Kidney (tissue), 22 donors: ENCODE measurements around the gene WDR83. TPM values are rescaled to one million over a fixed set of nuclear protein-coding genes. Genes with fewer than 3 reads are reported as not detected.
"Not testable (repeated sequence)": the region's sequence is repeated elsewhere in the genome, so short reads cannot be mapped to it uniquely, and the experiment has no call there.

ENCODE experiments used
- DNase-seq, 5 donors: peaks; one replicate each; pipeline ENCODE4 v3.0.0-alpha.2; 2013 to 2020
- FAIRE-seq: peaks from 2 replicates; lab custom pipeline; 2012; peaks lifted over from hg19 to GRCh38; lab: Jason Lieb, UNC
- H3K27ac ChIP-seq, 2 donors: one replicate each; pipeline ENCODE4 v1.7.0; 2013; ENCODE audit warnings: low read depth in 2 of 2, low read length in 2 of 2, inconsistent platforms in 1 of 2
- H3K27me3 ChIP-seq: one replicate; pipeline ENCODE4 v1.7.1; 2013; ENCODE audit warnings: low read length, inconsistent platforms; ENCODE audit not compliant: control insufficient read depth, insufficient read depth
- H3K36me3 ChIP-seq, 3 donors: one replicate each; pipeline versions ENCODE4 v1.7.0 to v1.7.1; 2013; ENCODE audit warnings: low read length in 3 of 3, control low read depth in 1 of 3, inconsistent platforms in 1 of 3; ENCODE audit not compliant: insufficient read depth in 3 of 3, control insufficient read depth in 2 of 3
- H3K4me1 ChIP-seq, 3 donors: one replicate each; pipeline versions ENCODE4 v1.7.0 to v1.7.1; 2013; ENCODE audit warnings: low read length in 3 of 3, inconsistent platforms in 1 of 3, low read depth in 1 of 3; ENCODE audit not compliant: control insufficient read depth in 2 of 3, insufficient read depth in 2 of 3
- H3K4me3 ChIP-seq, 3 donors: one replicate each; pipeline versions ENCODE4 v1.7.0 to v1.8.1; 2013; ENCODE audit warnings: low read length in 3 of 3, control low read depth in 1 of 3, inconsistent platforms in 1 of 3
- H3K9ac ChIP-seq, 3 donors: one replicate each; pipeline versions ENCODE4 v1.7.0 to v1.7.1; 2013; ENCODE audit warnings: low read length in 3 of 3, control low read depth in 1 of 3, inconsistent platforms in 1 of 3
- H3K9me3 ChIP-seq, 3 donors: one replicate each; pipeline versions ENCODE4 v1.7.0 to v1.7.1; 2013; ENCODE audit warnings: low read length in 3 of 3, control low read depth in 1 of 3, inconsistent platforms in 1 of 3; ENCODE audit not compliant: control insufficient read depth in 2 of 3, insufficient read depth in 1 of 3
- CTCF ChIP-seq: IDR thresholded peaks from 3 replicates; pipeline ENCODE4 v1.5.1; 2012; ENCODE audit warnings: mild to moderate bottlenecking, moderate library complexity, borderline replicate concordance; ENCODE audit not compliant: insufficient read depth; ENCODE audit errors: extremely low read depth
- intact Hi-C: fragments of 100-400 bp; cut with DNase I; formaldehyde crosslinking; loops from one replicate; pipeline ENCODE4 v1.11.1; 2022
- long read RNA-seq, 10 donors: library from polyadenylated mRNA in 1 of 10; unstranded in 1 of 10; transcript quantifications; one replicate each; pipeline ENCODE4 v2.0.0 and lab custom pipeline, GENCODE V29; 2021 to 2026
- polyA plus RNA-seq: library from polyadenylated mRNA; stranded (reverse); fragments of 350-450 nt; fragmentation: Illumina TruSeq; extraction: RNeasy Lipid Tissue Mini Kit (QIAGEN cat#74804); gene quantifications from one replicate; pipeline ENCODE4 v1.2.3, GENCODE V29; 2014; ENCODE audit warnings: low read depth, low replicate concordance; ENCODE audit not compliant: insufficient read depth
- total RNA-seq: library from RNA; stranded (reverse); fragmentation: NEBNext Ultra II Directional; extraction: Animal tissue kit (Norgen Biotek cat#: 25700); gene quantifications from one replicate; pipeline ENCODE4 v1.2.1, GENCODE V29; 2021
- donor health status: control.
- donor health status: control.
- donor health status: control.
- donor health status: control.
- donor health status: control.
- donor health status: DM: yes; HTN: yes; CAD: no.
- donor health status: Normal renal cell carcinoma (clear cell type).

Gene WDR83, protein sequence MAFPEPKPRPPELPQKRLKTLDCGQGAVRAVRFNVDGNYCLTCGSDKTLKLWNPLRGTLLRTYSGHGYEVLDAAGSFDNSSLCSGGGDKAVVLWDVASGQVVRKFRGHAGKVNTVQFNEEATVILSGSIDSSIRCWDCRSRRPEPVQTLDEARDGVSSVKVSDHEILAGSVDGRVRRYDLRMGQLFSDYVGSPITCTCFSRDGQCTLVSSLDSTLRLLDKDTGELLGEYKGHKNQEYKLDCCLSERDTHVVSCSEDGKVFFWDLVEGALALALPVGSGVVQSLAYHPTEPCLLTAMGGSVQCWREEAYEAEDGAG
- total RNA-seq (10.5 TPM), polyA plus RNA-seq (21.2 TPM)
- long read RNA-seq, donor 1, partial matches to known transcripts: 79 of 361 reads
- long read RNA-seq, donor 1, other reads (novel, unspliced or antisense): 282 of 361 reads
- long read RNA-seq, donor 2, partial matches to known transcripts: 0 of 4 reads
- long read RNA-seq, donor 2, other reads (novel, unspliced or antisense): 0 of 4 reads
- long read RNA-seq, donor 3, partial matches to known transcripts: 111 of 115 reads
- long read RNA-seq, donor 3, other reads (novel, unspliced or antisense): 0 of 115 reads
- long read RNA-seq, donor 4, partial matches to known transcripts: 10 of 12 reads
- long read RNA-seq, donor 4, other reads (novel, unspliced or antisense): 0 of 12 reads
- long read RNA-seq, donor 5: 0 reads
- long read RNA-seq, donor 6, partial matches to known transcripts: 0 of 9 reads
- long read RNA-seq, donor 6, other reads (novel, unspliced or antisense): 8 of 9 reads
- long read RNA-seq, donor 7, partial matches to known transcripts: 2 of 4 reads
- long read RNA-seq, donor 7, other reads (novel, unspliced or antisense): 1 of 4 reads
- long read RNA-seq, donor 8, partial matches to known transcripts: 29 of 49 reads
- long read RNA-seq, donor 8, other reads (novel, unspliced or antisense): 18 of 49 reads
- long read RNA-seq, donor 9, partial matches to known transcripts: 58 of 208 reads
- long read RNA-seq, donor 9, other reads (novel, unspliced or antisense): 150 of 208 reads
- long read RNA-seq, donor 10, partial matches to known transcripts: 146 of 508 reads
- long read RNA-seq, donor 10, other reads (novel, unspliced or antisense): 361 of 508 reads

DNA sequence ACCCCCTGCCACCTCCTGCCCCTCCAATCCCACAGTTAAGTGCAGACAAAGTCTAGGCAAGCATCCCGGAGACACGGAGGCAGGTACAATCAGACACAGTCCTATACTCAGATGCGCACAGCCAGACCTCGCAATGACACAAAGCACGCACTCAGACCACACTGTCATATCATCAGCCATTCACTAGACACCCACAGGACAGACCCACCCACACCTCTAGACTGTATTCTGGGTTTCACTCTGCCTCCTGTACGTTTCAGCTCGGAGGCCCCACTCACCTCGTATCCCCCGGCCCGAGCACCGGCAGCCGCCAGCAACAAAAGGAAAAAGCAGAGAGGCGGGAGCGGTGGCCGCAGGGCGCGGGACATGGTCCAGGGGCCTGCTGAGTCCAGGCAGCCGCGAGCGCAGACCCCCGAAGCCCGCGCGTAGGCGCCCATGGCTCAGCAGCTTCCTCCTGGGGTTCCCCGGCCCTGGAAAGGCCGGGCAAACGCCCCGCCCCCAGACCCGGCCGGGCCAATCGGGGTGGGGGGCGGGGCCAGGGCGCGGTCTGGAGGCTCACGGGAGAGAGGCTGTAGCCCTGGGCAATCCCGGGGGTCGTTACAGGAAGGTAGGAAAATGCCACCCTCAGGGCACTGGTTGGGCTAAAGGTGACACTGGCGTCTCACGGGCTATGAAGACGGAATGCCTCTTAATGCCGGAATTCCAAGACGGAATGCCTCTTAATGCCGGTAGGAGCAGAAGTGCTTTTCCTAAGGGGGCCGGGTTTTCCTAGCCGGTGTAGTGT lies at the start of gene WDR83, which contains the start of gene MAN2B1:
Gene WDR83, plus strand, starts transcription at position 543 of the 784 bp plus-strand sequence. CDS start 2,984 bp downstream, outside the sequence.
Gene MAN2B1, minus strand, starts transcription at position 478 of the 784 bp plus-strand sequence. Its CDS starts 41 bp downstream, at position 437.
- peak within 1 kb of the TSS; percentile 61 to 81 (median 71) for H3K9ac ChIP-seq
- no peaks in the 10 kb centered on the region for H3K27me3 ChIP-seq
- H3K9me3 ChIP-seq: no peaks in the 10 kb centered on the region
- TF ChIP-seq CTCF: no peak
- H3K27ac ChIP-seq: peak within 1 kb of the TSS in 1 of 2 donors; percentile 59
- H3K36me3 ChIP-seq: peaks cover under 1 to 3% (median 3%) of the 10 kb centered on the region in 3 donors
- peak; percentile 83 to 94 (median 89) for DNase-seq
- H3K4me3 ChIP-seq: peak within 1 kb of the TSS; percentile 77 to 90 (median 89)
- H3K4me1 ChIP-seq: peaks cover 0 to 29% (median 18%) of the 10 kb centered on the region in 3 donors
- no peak for FAIRE-seq
- intact Hi-C loops: no loop called here

DNA sequence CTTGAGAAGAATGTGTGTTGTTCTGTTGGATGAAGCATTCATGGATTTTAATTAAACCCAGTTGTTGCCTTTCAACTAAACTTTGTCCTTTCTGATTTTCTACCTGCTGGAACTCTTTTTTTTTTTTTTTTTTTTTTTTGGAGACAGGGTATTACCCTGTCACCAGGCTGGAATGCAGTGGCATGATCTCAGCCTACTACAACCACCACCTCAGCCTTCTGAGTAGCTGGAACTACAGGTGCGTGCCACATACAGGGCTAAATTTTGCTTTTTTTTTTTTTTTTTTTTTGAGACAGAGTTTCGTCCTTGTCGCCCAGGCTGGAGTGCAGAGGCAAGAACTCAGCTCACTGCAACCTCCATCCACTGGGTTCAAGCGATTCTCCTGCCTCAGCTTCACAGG lies 49.0 kb upstream of the WDR83 start:
- Histone ChIP-seq H3K4me3 (no peak overlapping the region), H3K27me3 (no peaks in the 10 kb centered on the region), H3K9ac (no peak overlapping the region), H3K36me3 (peaks cover 0 to 5% (median 2%) of the 10 kb centered on the region in 3 donors), H3K9me3 (no peaks in the 10 kb centered on the region), H3K27ac (no peak overlapping the region), H3K4me1 (peaks cover 0 to 5% (median 4%) of the 10 kb centered on the region in 3 donors)
- FAIRE-seq (no peak), DNase-seq (no peak)
- intact Hi-C loops: no loop called here
- TF ChIP-seq CTCF: no peak

DNA sequence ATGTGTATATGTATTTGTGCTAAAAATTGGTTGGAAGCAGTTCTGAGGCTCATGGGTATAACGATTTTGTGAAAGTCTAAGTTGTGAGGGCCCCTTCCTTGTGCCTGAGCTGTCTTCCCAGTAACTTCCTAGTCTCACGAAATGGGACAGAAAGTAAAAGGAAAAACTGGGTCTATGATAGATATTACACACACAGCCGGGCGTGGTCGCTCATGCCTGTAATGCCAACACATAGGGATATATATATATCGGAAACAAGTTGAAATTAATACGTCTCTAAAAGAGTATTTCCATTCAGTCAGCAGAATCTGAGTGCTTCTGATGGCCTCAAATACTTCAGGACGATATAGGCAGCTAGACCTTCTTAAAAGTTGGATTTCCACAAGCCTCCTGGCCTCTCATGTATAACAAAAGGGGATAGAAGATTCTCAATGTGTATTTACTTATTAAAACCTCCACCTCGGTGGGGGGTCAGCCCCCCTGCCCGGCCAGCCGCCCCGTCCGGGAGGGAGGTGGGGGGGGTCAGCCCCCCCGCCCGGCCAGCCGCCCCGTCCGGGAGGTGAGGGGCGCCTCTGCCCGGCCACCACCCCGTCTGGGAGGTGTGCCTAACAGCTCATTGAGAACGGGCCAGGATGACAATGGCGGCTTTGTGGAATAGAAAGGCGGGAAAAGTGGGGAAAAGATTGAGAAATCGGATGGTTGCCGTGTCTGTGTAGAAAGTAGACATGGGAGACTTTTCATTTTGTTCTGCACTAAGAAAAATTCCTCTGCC lies 45.2 kb upstream of the WDR83 start:
- H3K27me3 ChIP-seq, H3K4me1 ChIP-seq, H3K9me3 ChIP-seq, FAIRE-seq, DNase-seq, H3K27ac ChIP-seq, intact Hi-C loops, H3K4me3 ChIP-seq, H3K9ac ChIP-seq: not testable (repeated sequence)
- peaks cover 0 to 19% (median 4%) of the 10 kb centered on the region in 3 donors for H3K36me3 ChIP-seq
